Chondrocyte (in vitro differentiated cells): ENCODE measurements around the gene LRP2. TPM values are rescaled to one million over a fixed set of nuclear protein-coding genes. Genes with fewer than 3 reads are reported as not detected.
"Not testable (repeated sequence)": the region's sequence is repeated elsewhere in the genome, so short reads cannot be mapped to it uniquely, and the experiment has no call there.

Experiments
- DNase-seq: peaks from one replicate; pipeline ENCODE4 v3.0.0; 2021; ENCODE audit warnings: mixed read lengths, low spot score
- H3K27ac Mint-ChIP-seq: one replicate; pipeline ENCODE4 v1.8.0; 2021; ENCODE audit warnings: mild to moderate bottlenecking, moderate library complexity, mixed read lengths; ENCODE audit not compliant: unreplicated experiment
- H3K27me3 Mint-ChIP-seq: 2 replicates; pipeline ENCODE4 v1.8.0; 2021; ENCODE audit warnings: low read depth, mixed read lengths
- H3K36me3 Mint-ChIP-seq: 2 replicates; pipeline ENCODE4 v1.8.0; 2021; ENCODE audit warnings: low read depth, mixed read lengths
- H3K4me1 Mint-ChIP-seq: 2 replicates; pipeline ENCODE4 v1.8.0; 2021; ENCODE audit warnings: low read depth, mild to moderate bottlenecking, mixed read lengths
- H3K4me3 Mint-ChIP-seq: one replicate; pipeline ENCODE4 v1.8.0; 2021; ENCODE audit warnings: mild to moderate bottlenecking, moderate library complexity, mixed read lengths; ENCODE audit not compliant: unreplicated experiment
- H3K9me3 Mint-ChIP-seq: 2 replicates; pipeline ENCODE4 v1.8.0; 2021; ENCODE audit warnings: low read depth, mixed read lengths
- total RNA-seq: library from RNA; stranded (reverse); gene quantifications from 3 replicates; pipeline ENCODE4 v1.2.1, GENCODE V29; 2021
- TF ChIP-seq, protein P1 (sequence below): fragments of 200-600 bp; sonication (generic); IDR thresholded peaks from 2 replicates; pipeline ENCODE4 v1.5.0; 2021; ENCODE audit warnings: antibody characterized with exemption, mild to moderate bottlenecking, moderate library complexity

Gene LRP2
- total RNA-seq, 1 donor from 2014 or later, result not detected

GRCh38 chr2:169339657-169340056, 22.7 kb downstream of the LRP2 start:
- H3K36me3 Mint-ChIP-seq, result no peaks in the 10 kb centered on the region
- TF ChIP-seq, protein P1, sequence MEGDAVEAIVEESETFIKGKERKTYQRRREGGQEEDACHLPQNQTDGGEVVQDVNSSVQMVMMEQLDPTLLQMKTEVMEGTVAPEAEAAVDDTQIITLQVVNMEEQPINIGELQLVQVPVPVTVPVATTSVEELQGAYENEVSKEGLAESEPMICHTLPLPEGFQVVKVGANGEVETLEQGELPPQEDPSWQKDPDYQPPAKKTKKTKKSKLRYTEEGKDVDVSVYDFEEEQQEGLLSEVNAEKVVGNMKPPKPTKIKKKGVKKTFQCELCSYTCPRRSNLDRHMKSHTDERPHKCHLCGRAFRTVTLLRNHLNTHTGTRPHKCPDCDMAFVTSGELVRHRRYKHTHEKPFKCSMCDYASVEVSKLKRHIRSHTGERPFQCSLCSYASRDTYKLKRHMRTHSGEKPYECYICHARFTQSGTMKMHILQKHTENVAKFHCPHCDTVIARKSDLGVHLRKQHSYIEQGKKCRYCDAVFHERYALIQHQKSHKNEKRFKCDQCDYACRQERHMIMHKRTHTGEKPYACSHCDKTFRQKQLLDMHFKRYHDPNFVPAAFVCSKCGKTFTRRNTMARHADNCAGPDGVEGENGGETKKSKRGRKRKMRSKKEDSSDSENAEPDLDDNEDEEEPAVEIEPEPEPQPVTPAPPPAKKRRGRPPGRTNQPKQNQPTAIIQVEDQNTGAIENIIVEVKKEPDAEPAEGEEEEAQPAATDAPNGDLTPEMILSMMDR, result no peak
- H3K4me1 Mint-ChIP-seq, result no peaks in the 10 kb centered on the region
- no peak overlapping the region for H3K27ac Mint-ChIP-seq
- no peak overlapping the region for H3K4me3 Mint-ChIP-seq
- DNase-seq, result no peak
- H3K27me3 Mint-ChIP-seq, result peaks cover 31% of the 10 kb centered on the region
- no peaks in the 10 kb centered on the region for H3K9me3 Mint-ChIP-seq

- Mint-ChIP-seq H3K36me3 (no peaks in the 10 kb centered on the region), H3K4me1 (no peaks in the 10 kb centered on the region), H3K27me3 (peaks cover 30% of the 10 kb centered on the region), H3K27ac (no peak overlapping the region), H3K9me3 (no peaks in the 10 kb centered on the region), H3K4me3 (no peak overlapping the region)
- TF ChIP-seq, protein P1, result no peak
- DNase-seq, result no peak
Measured at GRCh38 chr2:169336695-169337094, 25.6 kb downstream of the LRP2 start.

GRCh38 chr2:169330555-169331198, 31.7 kb downstream of the LRP2 start:
- Mint-ChIP-seq H3K4me1 (no peaks in the 10 kb centered on the region), H3K36me3 (no peaks in the 10 kb centered on the region), H3K27me3 (peaks cover 17% of the 10 kb centered on the region), H3K27ac (no peak overlapping the region), H3K4me3 (no peak overlapping the region), H3K9me3 (no peaks in the 10 kb centered on the region)
- no peak for DNase-seq
- TF ChIP-seq, protein P1, result no peak

- peaks cover 24% of the 10 kb centered on the region for H3K27me3 Mint-ChIP-seq
- TF ChIP-seq, protein P1, result no peak
- no peak overlapping the region for H3K4me3 Mint-ChIP-seq
Measured at GRCh38 chr2:169329688-169330554, 32.4 kb downstream of the LRP2 start.

GRCh38 chr2:169328785-169329184, 33.5 kb downstream of the LRP2 start:
- no peaks in the 10 kb centered on the region for H3K36me3 Mint-ChIP-seq
- H3K4me3 Mint-ChIP-seq, result no peak overlapping the region
- no peaks in the 10 kb centered on the region for H3K9me3 Mint-ChIP-seq
- TF ChIP-seq, protein P1, result no peak
- H3K4me1 Mint-ChIP-seq, result no peaks in the 10 kb centered on the region
- DNase-seq, result no peak
- H3K27me3 Mint-ChIP-seq, result peaks cover 26% of the 10 kb centered on the region
- no peak overlapping the region for H3K27ac Mint-ChIP-seq

More at GRCh38 chr2:169329688-169330554, 32.4 kb downstream of the LRP2 start:
- no peak overlapping the region for H3K27ac Mint-ChIP-seq
- no peaks in the 10 kb centered on the region for H3K36me3 Mint-ChIP-seq
- no peaks in the 10 kb centered on the region for H3K4me1 Mint-ChIP-seq
- no peak for DNase-seq
- no peaks in the 10 kb centered on the region for H3K9me3 Mint-ChIP-seq

GRCh38 chr2:169327837-169328236, 34.5 kb downstream of the LRP2 start:
- peaks cover 27% of the 10 kb centered on the region for H3K27me3 Mint-ChIP-seq
- not testable (repeated sequence) for H3K4me3 Mint-ChIP-seq, H3K4me1 Mint-ChIP-seq, DNase-seq, H3K36me3 Mint-ChIP-seq, H3K9me3 Mint-ChIP-seq, H3K27ac Mint-ChIP-seq

- H3K27ac Mint-ChIP-seq, H3K4me1 Mint-ChIP-seq, H3K4me3 Mint-ChIP-seq, H3K36me3 Mint-ChIP-seq, H3K9me3 Mint-ChIP-seq, DNase-seq: not testable (repeated sequence)
- peaks cover 28% of the 10 kb centered on the region for H3K27me3 Mint-ChIP-seq
Measured at GRCh38 chr2:169325886-169326285, 36.4 kb downstream of the LRP2 start.
